Thyroid gland (tissue), 4 donors: ENCODE measurements around the gene GPANK1.

Experiments used
- CTCF ChIP-seq, 6 experiments: fragments of 200-600 bp in 3 of 6; fragments of 450-650 bp in 3 of 6; sonication (generic) in 3 of 6; IDR thresholded peaks; one replicate each; pipeline ENCODE4 v1.5.1; 2016 to 2019; ENCODE audit warnings: antibody characterized with exemption in 6 of 6, mild to moderate bottlenecking in 2 of 6, inconsistent platforms in 1 of 6, moderate library complexity in 1 of 6
- POLR2A ChIP-seq, 2 donors: fragments of 450-650 bp; IDR thresholded peaks; one replicate each; pipeline ENCODE4 v1.6.1; 2017; ENCODE audit warnings: antibody characterized with exemption in 2 of 2, mild to moderate bottlenecking in 2 of 2, moderate library complexity in 1 of 2

DNA sequence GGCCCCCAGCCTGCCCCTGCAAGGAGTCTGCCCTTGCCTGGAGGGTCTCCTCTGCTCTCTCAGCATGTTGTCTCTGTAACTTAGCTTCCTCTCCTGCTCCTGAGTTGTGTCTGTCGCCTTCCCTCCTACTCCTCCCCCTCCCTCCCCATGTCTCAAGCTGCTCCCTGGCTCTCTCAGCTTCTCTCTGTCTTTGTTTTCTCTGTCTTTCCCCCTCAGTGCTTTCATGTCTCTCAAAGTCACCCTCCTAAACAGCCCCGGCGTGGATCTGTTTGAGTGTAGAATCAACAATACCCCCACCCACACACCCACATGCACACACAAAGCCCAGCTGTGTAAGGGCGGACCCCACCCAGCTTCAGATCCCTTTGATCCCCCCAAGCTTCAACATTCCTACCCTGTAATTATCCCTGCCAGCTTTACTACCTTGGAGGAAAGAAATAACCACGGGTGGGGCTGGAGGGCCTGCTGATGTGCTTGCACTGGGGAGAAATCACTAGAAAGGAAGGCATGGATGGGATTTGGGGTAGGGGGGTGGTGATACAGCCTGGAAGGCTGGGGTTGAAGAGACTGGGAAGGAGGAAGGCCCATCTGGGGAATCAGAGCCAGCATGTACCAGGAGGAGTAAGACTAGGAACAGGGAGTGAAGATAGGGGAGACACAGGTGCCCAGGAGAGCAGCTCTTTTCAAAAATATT lies 49.3 kb upstream of the GPANK1 start:
- TF ChIP-seq CTCF (IDR thresholded peaks at IDR 0.05) (no peak), POLR2A (IDR thresholded peaks at IDR 0.05) (no peak)
